Upper lobe of left lung (tissue), 4 donors: Measurements from ENCODE around the gene ATP10B.

Experiments used
- CTCF ChIP-seq, 6 experiments: fragments of 450-650 bp in 4 of 6; fragments of 200-600 bp in 2 of 6; sonication (generic) in 2 of 6; IDR thresholded peaks; one replicate each; pipeline ENCODE4 v1.5.1; 2016 to 2019; ENCODE audit warnings: antibody characterized with exemption in 6 of 6
- POLR2AphosphoS5 ChIP-seq, 2 donors: sonication (generic); formaldehyde crosslinking; IDR thresholded peaks; one replicate each; pipeline ENCODE4 v1.5.1; 2017; ENCODE audit warnings: antibody characterized with exemption in 2 of 2

GRCh38 chr5:160516696-160517530 is 335.1 kb downstream of the ATP10B start:
- TF ChIP-seq CTCF (IDR thresholded peaks at IDR 0.05) = no peak
- TF ChIP-seq POLR2AphosphoS5 (IDR thresholded peaks at IDR 0.05) = no peak
